WTC11 (cell line): ENCODE results near the gene BBLN. TPM values are rescaled to one million over a fixed set of nuclear protein-coding genes. Genes with fewer than 3 reads are reported as not detected.

Source experiments
- ATAC-seq: fragments of 200-7000 bp; cut with Tn5 transposase; 2 replicates; pipeline ENCODE4 v1.10.0; 2021; ENCODE audit warnings: mild to moderate bottlenecking, moderate library complexity
- CTCF ChIA-PET: fragments of 300-600 bp; sonication (Branson Sonifier 250); formaldehyde crosslinking; loops from one replicate; lab custom pipeline; 2021; ENCODE audit warnings: antibody characterized with exemption; lab: Charles Lee
- POLR2A ChIA-PET: fragments of 350-600 bp; sonication (Branson Sonifier 250); formaldehyde crosslinking; loops from one replicate; lab custom pipeline; 2021; ENCODE audit warnings: antibody characterized with exemption; lab: Charles Lee
- DNase-seq: peaks from one replicate; pipeline ENCODE4 v3.0.0; 2021; ENCODE audit warnings: low spot score
- H3K27ac Mint-ChIP-seq: 2 replicates; pipeline ENCODE4 v1.8.0; 2021; ENCODE audit warnings: mixed read lengths
- H3K27me3 Mint-ChIP-seq: 2 replicates; pipeline ENCODE4 v1.8.0; 2021; ENCODE audit warnings: low read depth, mild to moderate bottlenecking, moderate library complexity, mixed read lengths
- H3K36me3 Mint-ChIP-seq: 2 replicates; pipeline ENCODE4 v1.8.0; 2021; ENCODE audit warnings: mixed read lengths
- H3K4me1 Mint-ChIP-seq: 2 replicates; pipeline ENCODE4 v1.8.0; 2022; ENCODE audit warnings: mixed read lengths
- H3K4me3 Mint-ChIP-seq: 2 replicates; pipeline ENCODE4 v1.8.0; 2021; ENCODE audit warnings: mild to moderate bottlenecking, moderate library complexity, mixed read lengths
- H3K9me3 Mint-ChIP-seq: 2 replicates; pipeline ENCODE4 v1.8.0; 2021; ENCODE audit warnings: mixed read lengths
- EMX1 ChIP-seq: fragments of 250-450 bp; sonication (Bioruptor Pico); IDR thresholded peaks from 2 replicates; pipeline ENCODE4 v1.8.0; 2021; ENCODE audit warnings: mild to moderate bottlenecking
- FOXP1 ChIP-seq: sonication (generic); formaldehyde crosslinking; IDR thresholded peaks from 2 replicates; pipeline ENCODE4 v1.8.0; 2022; ENCODE audit warnings: missing genetic modification reagents, mild to moderate bottlenecking, moderate library complexity, borderline replicate concordance
- JAZF1 ChIP-seq: fragments of 250-450 bp; sonication (Bioruptor Pico); IDR thresholded peaks from 2 replicates; pipeline ENCODE4 v1.9.0; 2021; ENCODE audit warnings: moderate library complexity, mild to moderate bottlenecking, inconsistent platforms
- PRDM15 ChIP-seq: sonication (generic); formaldehyde crosslinking; IDR thresholded peaks from 2 replicates; pipeline ENCODE4 v1.8.0; 2022; ENCODE audit warnings: missing genetic modification reagents
- PREB ChIP-seq: sonication (generic); formaldehyde crosslinking; IDR thresholded peaks from 2 replicates; pipeline ENCODE4 v1.8.1; 2022; ENCODE audit warnings: mild to moderate bottlenecking, missing genetic modification reagents, moderate library complexity, borderline replicate concordance
- SP1 ChIP-seq: sonication (generic); formaldehyde crosslinking; conservative IDR thresholded peaks from 2 replicates; pipeline ENCODE4 v1.8.1; 2022; ENCODE audit warnings: missing genetic modification reagents
- TEAD1 ChIP-seq: sonication (generic); formaldehyde crosslinking; IDR thresholded peaks from 2 replicates; pipeline ENCODE4 v1.8.0; 2022; ENCODE audit warnings: mild to moderate bottlenecking, missing genetic modification reagents
- ZMAT4 ChIP-seq: fragments of 250-450 bp; sonication (Bioruptor Pico); IDR thresholded peaks from 2 replicates; pipeline ENCODE4 v1.9.0; 2021; ENCODE audit warnings: mild to moderate bottlenecking
- ZNF281 ChIP-seq: sonication (generic); formaldehyde crosslinking; IDR thresholded peaks from 2 replicates; pipeline ENCODE4 v1.8.0; 2023; ENCODE audit warnings: mild to moderate bottlenecking, missing genetic modification reagents
- ZNF423 ChIP-seq: fragments of 250-450 bp; sonication (Bioruptor Pico); IDR thresholded peaks from 2 replicates; pipeline ENCODE4 v2.1.2; 2022; ENCODE audit warnings: mild to moderate bottlenecking, moderate library complexity
- ZNF425 ChIP-seq: fragments of 250-450 bp; sonication (Bioruptor Pico); conservative IDR thresholded peaks from 2 replicates; pipeline ENCODE4 v1.9.0; 2021; ENCODE audit warnings: mild to moderate bottlenecking
- ZNF512 ChIP-seq: sonication (generic); formaldehyde crosslinking; IDR thresholded peaks from 2 replicates; pipeline ENCODE4 v1.8.1; 2022; ENCODE audit warnings: missing genetic modification reagents, borderline replicate concordance
- total RNA-seq: library from RNA; stranded (reverse); gene quantifications from 3 replicates; pipeline ENCODE4 v1.2.3, GENCODE V29; 2021

The BBLN gene
- total RNA-seq, 1 experiment from 2014 or later: 77.1 TPM

- H3K36me3 Mint-ChIP-seq: no peaks in the 10 kb centered on the region
- DNase-seq (no peak), ATAC-seq (no peak)
- no peaks in the 10 kb centered on the region for H3K9me3 Mint-ChIP-seq
- H3K4me3 Mint-ChIP-seq: no peak overlapping the region
- H3K27ac Mint-ChIP-seq: no peak overlapping the region
- peaks cover 12% of the 10 kb centered on the region for H3K4me1 Mint-ChIP-seq
- POLR2A ChIA-PET: no interaction called here
- H3K27me3 Mint-ChIP-seq: peaks cover 7% of the 10 kb centered on the region; the same call in 1 of the 2 replicates
- CTCF ChIA-PET: no interaction called here
- TF ChIP-seq ZNF423 (CRISPR knock-in tag): no peak
- TF ChIP-seq PRDM15 (CRISPR knock-in tag): no peak
- TF ChIP-seq JAZF1 (CRISPR knock-in tag): no peak
- TF ChIP-seq ZNF281: no peak
- no peak for TF ChIP-seq SP1 (CRISPR knock-in tag)
- no peak for TF ChIP-seq EMX1 (CRISPR knock-in tag)
- no peak for TF ChIP-seq ZNF512 (CRISPR knock-in tag)
- no peak for TF ChIP-seq PREB (CRISPR knock-in tag)
- no peak for TF ChIP-seq ZMAT4
- no peak for TF ChIP-seq TEAD1
- TF ChIP-seq FOXP1 (CRISPR knock-in tag): no peak
- TF ChIP-seq ZNF425 (CRISPR knock-in tag): no peak
Observed at GRCh38 chr9:128148509-128149000, 11.5 kb upstream of the BBLN start.
